GM04504 (cell line): ENCODE data around the gene TECPR1.

Source experiments
- DNase-seq: peaks from one replicate; pipeline ENCODE4 v3.0.0-alpha.2; 2012; ENCODE audit warnings: low read depth

The TECPR1 gene

DNA sequence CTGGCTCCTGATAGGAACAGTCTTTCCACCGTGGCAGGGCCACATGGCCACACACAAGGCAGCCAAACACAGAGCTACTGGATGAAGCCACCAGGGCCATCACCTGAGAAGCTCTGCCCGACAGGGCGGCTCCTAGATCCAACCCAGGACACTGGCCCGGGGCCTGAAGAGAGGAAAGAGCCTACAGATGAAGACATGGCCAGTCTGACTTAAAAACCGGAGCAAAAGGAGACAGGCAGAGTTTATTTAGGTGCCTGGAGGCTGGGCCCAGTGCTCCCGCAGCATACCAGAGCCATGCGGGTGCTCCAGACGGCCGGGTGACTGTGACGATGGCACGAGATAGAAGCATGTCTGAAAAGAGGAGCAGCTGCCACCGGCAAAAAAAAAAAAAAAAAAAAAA is 3.9 kb downstream of the TECPR1 start:
- no peak for DNase-seq

DNA sequence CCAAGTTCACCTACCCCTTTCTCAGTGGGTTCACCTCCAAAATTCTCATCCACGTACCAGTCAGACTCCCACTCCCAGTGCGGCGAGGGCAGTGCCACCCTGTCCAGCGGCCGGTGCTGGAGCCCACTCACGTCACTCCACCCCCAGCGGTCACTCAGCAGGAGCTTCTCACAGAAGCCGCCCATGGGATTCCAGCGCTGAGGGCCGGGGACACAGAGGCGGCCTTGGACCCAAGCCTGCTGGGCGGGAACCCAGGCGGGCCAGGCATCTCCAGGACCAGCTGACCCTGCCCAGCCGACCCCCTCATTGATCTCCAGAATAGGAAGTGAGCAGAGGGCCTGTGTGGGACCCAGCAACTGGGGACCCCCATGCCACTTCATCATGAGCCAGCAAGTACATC is 7.2 kb downstream of the TECPR1 start:
- DNase-seq = no peak

DNA sequence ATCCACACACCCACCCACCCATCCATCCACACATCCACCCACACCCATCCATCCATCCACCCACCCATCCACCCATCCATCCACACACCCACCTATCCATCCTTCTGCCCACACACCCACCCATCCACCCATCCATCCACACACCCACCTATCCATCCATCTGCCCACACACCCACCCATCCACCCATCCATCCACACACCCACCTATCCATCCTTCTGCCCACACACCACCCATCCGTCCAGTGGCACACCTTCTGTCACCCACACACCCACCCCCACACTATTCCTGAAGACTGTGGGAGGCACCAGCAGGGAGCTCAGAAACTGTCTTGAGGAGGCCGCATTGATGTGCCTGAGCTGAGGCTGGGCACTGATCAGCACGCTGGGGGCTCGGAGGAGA is 9.1 kb downstream of the TECPR1 start:
- DNase-seq = no peak

DNA sequence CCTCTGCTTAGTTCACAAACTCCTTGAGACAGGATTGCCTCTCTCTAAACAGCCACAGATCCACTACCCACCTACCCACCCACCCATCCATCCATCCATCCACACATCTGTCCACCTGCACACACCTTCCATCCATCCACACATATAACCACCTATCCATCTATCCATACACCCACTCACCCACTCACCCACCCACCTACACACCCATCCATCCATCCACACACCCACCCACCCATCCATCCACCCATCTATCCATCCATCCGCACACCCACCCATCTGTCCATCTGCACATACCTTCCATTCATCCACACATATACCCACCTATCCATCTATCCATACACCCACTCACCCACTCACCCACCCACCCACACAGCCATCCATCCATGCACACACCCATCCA is 9.7 kb downstream of the TECPR1 start:
- no peak for DNase-seq

DNA sequence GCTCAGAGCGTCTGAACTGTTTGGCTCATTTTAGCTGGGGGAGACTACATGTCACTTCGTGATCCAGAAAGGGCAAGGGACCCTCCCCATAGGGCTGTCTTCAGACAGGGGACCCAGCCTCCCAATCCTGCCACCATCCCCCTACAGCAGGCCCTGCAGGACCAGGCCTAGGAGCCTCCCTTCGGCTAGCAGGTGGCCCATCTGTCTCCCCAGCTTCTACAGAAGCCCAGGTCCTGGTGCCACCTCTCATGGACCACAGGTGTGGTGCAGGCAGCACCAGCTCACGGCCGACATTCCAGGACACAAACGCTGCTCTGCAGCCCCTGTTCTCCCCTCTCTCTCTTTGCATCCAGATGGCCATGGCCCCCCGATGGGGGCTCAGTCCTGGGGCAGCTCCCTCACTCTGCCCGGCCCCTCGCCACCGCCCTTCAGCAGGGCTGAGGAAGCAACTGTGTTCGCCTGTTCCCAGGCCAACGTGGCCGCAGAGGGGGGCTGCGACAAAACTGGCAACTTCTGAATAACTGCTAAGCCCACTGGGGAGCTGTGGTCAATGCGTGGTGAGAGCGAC is 10.3 kb downstream of the TECPR1 start:
- no peak for DNase-seq

DNA sequence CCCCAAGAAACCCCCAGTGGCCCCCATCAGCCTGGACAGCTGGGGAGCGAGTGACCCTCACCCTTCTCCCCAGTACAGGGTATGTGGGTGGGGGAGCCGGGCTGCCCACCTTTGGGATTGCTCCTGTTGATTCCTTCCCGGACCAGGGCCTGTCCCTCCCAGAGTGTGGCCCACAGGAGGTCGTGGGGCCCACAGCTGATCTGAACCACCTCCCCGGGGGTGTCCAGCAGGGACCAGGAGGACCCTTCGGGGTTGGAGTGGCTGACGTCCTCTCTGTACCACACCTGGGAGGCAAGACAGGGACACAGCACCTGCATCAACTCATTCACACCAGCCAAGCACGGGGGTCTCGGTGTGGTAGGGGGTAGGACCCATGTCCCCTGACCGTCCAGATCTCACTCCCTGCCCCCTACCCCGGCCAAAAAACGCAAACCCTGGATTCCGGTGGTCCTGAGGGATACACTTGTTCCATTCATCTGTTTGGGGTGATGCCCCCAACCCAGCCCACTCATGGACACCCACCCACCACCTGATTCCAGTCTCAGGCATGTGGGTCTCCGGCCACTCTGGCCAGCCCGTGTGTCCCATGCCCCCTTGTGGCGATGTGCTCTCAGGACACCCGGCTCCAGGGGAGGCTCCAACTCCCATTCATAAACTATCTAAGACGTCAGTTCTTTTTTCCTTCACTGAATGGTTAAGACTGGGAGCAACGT is 10.9 kb downstream of the TECPR1 start:
- no peak for DNase-seq

DNA sequence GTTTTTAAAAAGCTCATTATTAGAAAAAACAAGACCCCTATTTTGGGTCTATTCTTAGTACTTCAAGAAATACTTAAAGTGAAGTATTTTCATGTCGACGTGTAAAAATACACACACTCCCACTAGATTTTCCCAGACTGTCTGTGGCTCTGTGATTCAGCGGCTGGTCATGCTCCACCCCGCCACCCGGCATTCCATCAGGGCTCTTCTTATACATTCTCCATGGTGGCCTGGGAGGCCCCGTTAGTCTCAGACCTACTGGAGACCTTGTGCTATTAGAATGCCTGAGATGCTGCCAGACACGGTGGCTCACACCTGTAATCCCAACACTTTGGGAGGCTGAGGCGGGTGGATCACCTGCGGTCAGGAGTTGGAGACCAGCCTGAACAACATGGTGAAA is 13.1 kb downstream of the TECPR1 start:
- DNase-seq = no peak

DNA sequence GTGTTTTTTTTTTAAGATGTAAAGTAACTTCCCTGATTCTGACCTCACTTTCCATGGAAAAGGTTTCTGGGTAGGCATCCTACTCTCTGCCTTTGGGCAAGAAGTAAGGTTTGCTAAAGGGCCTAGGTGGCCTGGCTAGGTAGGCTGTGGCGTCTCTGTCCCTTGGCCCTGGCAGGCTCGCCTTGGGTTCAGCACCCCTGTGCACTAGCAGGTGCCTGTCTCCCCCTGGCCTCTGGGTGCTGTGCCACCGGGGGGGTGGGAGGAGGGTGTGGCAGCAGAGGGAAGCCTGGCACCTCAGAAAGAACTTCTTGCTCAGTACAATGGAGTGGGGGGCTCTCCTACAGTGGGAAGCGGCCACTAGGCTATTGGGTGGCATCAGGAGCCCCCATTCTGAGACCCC is 14.0 kb downstream of the TECPR1 start:
- DNase-seq = no peak

DNA sequence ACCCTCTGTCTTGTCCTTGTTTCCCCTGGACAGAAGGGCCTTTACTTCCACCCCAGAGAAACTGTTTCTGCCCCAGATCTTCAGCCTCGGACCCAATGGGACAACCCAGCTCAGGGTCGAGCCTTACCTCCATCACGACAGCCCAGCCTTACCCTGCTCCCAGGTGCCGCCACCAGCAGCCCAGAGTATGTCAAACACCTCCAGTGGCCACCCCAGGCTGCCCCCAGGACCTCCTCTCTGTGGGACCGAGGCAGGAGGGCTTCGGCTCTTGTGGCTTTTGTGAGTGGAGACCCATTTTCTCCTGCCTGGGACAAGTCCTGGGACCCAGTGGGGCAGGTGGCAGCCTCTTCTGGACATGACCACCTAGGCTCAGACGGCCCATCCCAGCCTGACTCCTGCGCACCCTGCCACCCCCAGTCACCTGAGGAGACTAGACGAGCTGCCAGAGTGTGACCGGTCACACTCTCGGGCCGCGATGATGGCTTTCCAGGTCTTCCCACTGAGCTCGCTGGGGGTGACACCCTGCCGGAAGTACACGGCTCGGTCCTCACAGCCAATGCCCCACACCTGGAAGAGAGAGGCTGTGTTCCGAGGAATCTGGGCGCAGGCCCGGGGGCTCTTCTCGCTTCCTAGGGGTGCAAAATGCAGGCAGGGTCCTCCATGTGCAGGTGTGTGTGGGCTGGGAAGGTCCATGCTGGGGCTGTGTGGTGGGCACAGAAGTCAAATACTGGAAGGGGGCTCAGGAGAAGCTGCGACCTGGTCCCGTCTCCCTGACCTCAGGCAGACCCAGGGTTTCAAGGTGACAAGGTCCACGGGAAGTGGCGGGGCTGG is 15.5 kb downstream of the TECPR1 start:
- no peak for DNase-seq

DNA sequence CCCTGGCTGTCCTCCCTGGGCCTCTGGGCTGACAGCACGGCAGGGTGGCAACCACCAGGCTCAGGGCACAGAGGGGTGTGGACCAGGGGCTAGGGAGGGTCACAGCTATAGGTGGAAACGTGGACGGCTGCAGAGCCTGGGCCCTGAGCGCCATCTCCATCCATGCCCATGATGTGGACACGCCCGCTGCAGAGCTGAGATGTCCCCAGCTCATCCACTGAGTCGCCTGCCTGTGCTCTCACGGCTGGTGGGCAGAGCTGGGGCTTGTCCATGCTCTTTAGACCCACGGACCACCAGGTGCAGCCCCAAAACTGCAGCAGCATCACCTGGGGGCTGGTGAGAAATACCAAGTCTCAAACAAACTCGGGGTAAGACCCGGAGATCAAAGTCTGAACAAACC is 16.1 kb downstream of the TECPR1 start:
- DNase-seq = no peak

DNA sequence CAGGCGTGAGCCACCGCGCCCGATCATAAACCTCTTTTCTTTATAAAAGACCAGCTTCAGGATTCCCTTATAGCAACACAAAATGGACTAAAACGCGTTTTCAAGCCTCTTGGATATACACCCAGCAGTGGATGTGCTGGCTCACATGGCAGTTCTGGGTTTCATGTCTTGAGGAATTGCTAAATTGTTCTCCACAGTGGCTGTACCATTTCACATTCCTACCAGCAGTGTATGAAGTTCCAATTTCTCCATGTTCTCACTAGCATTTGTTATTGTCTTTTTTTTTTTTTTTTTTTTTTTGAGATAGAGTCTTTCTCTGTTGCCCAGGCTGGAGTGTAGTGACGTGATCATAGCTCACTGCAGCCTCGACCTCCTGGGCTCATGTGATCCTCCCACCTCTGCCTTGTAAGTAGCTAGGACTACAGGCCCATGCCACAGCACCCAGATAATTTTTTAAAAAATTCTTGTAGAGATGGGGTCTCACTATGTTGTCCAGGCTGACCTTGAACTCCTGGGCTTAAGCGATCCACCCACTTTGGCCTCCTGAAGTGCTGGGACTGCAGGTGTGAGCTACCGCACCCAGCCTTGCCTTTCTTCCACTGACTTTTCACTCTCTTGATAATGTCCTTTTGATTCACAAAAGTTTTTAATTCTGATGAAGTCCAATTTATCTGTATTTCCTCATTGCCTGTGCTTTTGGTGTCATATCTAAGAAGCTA is 17.4 kb downstream of the TECPR1 start:
- no peak for DNase-seq

DNA sequence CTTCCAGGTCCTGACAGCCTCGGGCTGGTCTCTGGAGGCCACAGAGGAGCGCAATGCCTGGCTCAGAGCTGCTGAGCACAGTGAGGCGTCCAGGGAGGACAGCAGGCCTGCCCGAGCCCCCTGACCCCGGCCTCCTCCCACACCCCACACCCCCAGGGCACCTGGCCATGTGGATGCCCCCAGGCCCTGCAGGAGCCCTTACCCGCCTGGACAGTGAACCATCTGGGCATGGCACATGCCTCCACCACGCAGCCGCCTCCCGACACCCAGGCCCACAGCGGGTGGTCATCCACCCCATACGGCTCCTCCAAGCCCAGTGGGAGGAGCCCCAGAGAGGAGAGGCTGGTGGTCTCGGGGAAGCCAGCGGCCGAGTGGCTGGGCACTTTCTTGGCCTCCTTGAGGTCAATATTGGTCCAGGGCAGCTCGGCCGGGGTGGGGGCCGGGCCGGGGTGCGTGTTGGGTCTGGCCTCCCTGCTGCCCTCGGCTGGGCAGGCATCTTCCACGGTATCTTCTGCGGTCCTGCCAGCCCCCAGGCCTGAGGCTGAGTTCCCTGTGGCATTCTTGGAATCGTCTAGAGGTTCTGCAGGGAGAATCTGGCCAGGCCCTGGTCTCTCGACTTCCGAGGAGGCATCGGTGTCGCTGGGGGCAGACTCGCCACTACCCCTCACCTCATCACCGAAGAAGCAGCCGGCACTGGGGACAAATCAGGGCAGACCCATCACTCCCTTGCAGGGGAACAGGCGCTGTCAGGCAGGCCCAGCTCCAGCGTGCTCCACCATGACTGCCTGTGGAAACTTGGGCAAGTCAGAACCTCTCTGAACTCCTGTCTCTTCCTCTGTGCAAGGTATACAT is 18.6 kb downstream of the TECPR1 start:
- no peak for DNase-seq

DNA sequence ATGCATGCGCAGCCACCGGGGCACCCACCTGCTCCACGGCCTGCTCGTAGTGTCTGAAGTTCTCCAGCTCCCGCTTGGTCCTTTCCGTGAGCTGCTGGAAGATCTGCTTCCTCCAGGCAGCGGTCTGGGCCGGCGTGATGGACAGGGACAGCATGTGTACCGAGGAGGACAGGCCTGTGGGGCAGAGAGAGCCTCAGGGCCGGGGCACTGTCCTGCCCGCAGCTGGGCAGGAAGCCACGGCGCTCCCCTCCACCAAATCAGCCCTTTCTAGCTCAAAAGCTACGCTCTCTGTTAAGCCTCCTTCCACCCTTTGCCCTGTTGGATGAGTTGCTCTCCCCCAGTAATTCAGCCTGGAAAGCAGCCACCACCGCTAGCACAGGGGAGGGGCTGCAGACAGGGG is 19.2 kb downstream of the TECPR1 start:
- no peak for DNase-seq

DNA sequence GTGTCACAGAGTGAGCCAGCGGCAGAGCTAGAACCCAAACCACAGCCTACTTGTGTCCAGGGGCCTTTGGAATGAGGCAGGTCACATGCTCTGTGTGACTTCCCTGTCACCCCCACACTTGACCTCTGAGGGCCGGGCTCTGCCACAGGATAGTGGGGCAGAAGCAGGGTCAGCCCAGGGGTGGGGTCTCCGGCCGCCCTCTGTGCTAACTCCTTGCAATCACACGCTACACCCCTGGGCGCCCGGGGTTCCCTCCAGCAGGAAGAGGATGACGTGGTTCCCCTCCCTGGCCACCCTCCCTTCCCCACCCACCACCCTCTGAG is 19.8 kb downstream of the TECPR1 start:
- DNase-seq = no peak

DNA sequence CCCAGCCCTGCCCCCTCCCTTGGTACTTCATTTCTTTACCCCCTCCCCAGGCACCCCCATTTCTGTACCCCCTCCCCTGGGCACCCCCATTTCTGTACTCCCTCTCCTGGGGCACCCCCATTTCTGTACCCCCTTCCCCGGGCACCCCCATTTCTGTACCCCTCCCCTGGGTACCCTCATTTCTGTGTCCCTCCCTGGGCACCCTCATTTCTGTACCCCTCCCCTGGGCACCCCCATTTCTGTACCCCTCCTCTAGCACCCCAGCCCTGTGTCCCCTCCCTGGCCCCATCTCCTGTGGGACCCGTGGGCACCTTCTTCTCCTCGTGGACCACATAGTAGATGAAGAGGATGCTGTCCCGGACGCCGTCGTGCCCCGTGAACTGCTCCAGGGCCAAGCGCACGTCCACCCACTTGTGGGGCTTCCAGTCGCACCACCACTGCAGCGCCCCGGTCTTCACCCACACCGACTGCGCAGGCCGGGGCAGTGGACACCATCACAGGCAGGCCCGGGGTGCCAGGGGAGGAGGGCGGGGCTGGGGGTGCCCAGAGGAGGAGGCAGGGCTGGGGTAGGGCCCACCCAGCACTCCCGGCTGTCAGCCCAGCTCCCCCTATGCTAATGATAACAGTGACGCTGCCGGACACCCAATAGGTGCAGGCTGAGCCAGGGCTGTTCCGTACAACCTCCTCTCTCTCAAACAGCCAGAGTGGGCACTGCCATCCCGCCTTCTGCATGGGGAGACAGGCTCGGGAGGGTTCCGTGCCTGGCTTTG is 20.4 kb downstream of the TECPR1 start:
- no peak for DNase-seq

DNA sequence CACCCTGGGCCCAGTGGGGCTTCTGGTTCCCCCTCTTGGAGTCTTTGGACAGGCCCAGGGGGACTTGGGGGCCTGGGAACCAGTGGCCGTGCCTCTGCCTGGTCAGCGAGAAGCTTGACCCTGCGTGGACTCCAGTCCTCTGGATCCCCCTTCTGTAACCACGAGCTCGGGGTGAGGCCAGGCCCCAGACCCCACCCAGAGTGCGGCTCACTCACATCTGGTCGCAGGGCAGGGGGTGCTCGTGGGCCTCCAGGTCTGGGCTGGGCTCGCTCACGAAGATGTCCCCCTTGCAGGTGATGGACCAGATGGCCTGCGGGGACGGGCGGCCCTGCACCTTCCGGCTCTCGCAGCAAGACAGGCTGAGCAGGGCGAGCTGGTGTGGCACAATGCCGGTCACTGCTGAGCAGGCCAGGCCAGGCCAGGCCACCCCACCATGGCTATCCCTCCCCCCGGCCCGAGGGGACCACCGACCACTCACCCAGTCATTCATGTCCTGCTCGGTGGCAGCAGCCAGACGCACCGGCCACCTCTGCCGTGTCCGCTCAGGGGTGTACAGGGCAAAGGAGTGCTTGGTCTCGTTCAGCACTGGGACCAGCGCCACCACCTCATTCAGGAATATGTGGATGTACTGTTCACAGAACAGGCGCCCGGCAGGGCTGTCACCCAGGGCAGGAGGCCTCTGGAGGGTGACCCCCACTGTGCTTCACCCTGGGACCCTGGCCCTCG is 21.1 kb downstream of the TECPR1 start:
- no peak for DNase-seq

DNA sequence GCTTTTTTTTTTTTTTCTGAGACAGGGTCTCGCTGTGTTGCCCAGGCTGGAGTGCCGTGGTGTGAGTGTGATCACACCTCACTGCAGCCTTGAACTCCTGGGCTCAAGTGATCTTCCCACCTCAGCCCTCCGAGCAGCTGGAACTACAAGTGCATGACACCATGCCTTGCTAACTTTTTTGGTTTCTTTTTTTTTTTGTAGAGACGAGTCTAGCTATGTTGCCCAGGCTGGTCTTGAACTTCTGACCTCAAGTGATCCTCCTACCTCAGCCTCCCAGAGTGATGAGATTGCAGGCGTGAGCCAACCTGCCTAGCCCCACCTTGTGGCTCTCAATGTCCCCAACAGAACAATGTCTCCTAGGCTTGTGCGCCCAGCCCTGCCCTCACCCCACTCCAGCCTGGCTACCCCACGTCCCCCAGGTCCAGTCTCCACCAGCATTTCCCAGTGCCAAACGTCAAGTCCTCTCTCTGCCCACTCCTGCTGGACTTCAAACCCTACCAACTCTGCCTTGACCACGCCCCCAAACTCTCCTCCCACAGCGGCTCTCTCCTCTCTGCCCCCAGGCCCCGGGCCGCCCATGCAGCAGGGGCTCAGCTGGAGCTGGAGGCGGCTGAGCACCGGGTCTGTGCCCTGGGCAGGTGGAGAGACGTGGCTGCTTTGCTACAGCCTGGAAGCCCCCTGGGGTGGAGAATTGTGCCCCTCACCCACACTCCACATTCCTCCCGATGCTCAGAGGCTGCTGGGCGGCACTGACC is 21.9 kb downstream of the TECPR1 start:
- no peak for DNase-seq

DNA sequence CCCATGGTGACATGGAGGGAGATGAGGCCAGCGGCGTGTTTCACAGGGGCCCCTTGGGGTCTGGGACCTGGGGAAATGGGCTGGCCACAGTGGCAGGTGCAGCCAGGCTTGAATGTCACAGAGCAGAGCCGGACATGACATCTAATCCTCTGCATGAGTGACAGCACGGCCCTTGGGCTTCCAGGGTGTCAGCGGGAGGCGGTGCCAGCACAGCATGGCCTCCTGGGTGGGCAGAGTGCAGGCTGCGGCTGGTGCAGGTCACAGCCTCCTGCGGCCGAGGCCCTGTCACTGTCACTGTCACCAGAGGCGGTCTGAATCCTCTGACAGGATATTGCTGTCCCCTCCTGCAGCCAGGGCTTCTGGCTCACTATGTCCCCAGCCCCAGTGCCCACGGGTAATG is 22.6 kb downstream of the TECPR1 start:
- DNase-seq = no peak

DNA sequence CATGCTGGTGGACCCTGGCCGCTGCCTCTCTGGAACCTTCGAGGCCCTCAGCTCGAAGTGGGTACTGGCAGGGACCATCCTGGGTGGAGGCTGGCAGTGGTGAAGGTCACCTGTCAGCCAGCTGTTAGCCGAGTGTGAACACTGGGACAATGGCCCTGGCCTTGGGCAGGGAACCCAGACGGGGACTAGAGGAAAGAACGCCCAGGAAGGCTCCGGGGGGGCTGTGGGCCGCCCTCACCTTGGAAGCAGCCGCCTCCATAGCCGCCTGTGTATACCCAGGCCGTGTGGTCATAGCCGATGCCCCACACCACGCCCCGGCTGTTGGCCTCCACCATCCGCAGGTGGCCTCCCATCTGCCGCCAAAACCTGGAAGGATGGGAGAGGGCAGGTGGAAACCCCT is 23.2 kb downstream of the TECPR1 start:
- no peak for DNase-seq

DNA sequence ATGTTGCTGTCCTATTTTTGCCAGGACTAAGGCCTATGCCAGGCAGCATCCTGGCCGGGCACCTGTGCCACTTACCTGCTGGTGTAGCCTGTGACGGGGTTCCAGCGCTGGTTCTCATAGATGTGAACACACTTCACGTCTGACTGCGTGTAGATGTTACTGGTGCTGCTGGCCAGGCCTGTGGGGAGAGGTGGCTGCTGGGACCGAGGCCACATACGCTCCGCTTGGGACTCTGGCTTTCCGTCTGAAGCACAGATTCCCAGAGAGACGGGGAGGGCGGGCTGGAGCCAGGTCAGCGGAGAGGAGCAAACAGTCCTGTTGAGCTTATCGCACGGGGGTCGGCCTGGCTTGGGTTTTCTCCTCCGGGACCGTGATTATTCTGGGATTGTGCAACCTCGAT is 24.1 kb downstream of the TECPR1 start:
- no peak for DNase-seq
